SK-N-SH (cell line): Measurements from ENCODE around the gene C8A. TPM values are rescaled to one million over a fixed set of nuclear protein-coding genes. Genes with fewer than 3 reads are reported as not detected.

Source experiments
- CTCF ChIA-PET: fragments of 300-600, 350-600 bp; formaldehyde crosslinking; extraction: SDS; loops from one replicate; lab custom pipeline; 2021; lab: Yijun Ruan, JAX
- POLR2A ChIA-PET: fragments of 350-600 bp; sonication (Branson Sonifier 250); formaldehyde crosslinking; extraction: SDS; loops from one replicate; lab custom pipeline; 2020; ENCODE audit warnings: antibody characterized with exemption, inconsistent platforms; lab: Yijun Ruan, JAX
- DNase-seq: peaks from one replicate; pipeline ENCODE4 v3.0.0; 2012
- H2AFZ ChIP-seq: fragments of 200-600 bp; sonication (generic); 2 replicates; pipeline ENCODE4 v1.8.1; 2016; ENCODE audit warnings: antibody characterized with exemption, mild to moderate bottlenecking, low read depth
- H3F3A ChIP-seq: fragments of 200-600 bp; sonication (generic); replicated peaks from 2 replicates; pipeline ENCODE3; 2016; ENCODE audit warnings: antibody characterized with exemption, mild to moderate bottlenecking; ENCODE audit not compliant: insufficient read depth
- H3K27ac ChIP-seq, 2 experiments: fragments of 200-500 bp in 1 of 2; fragments of 200-600 bp in 1 of 2; sonication (Bioruptor generic) in 1 of 2; sonication (generic), shearing (Covaris generic) in 1 of 2; 2 replicates each; pipeline versions ENCODE4 v1.5.1 to v1.6.1; 2014 to 2016; ENCODE audit warnings: low read depth in 2 of 2, inconsistent platforms in 1 of 2, low read length in 1 of 2, mild to moderate bottlenecking in 1 of 2, mixed read lengths in 1 of 2
- H3K27me3 ChIP-seq: fragments of 200-600 bp; sonication (generic), shearing (Covaris generic); 2 replicates; pipeline ENCODE4 v1.6.1; 2016; ENCODE audit warnings: mixed run types; ENCODE audit not compliant: insufficient read depth
- H3K36me3 ChIP-seq, 2 experiments: fragments of 200-500 bp in 1 of 2; fragments of 200-600 bp in 1 of 2; sonication (Bioruptor generic) in 1 of 2; sonication (generic) in 1 of 2; replicated peaks in 1 of 2; 2 replicates each; pipeline versions ENCODE3 to v1.5.1; 2014 to 2016; ENCODE audit warnings: low read length in 1 of 2, mild to moderate bottlenecking in 1 of 2; ENCODE audit not compliant: insufficient read depth in 2 of 2, control insufficient read depth in 1 of 2
- H3K4me1 ChIP-seq, 2 experiments: fragments of 200-500 bp in 1 of 2; fragments of 200-600 bp in 1 of 2; sonication (Bioruptor generic) in 1 of 2; sonication (generic), shearing (Covaris generic) in 1 of 2; 2 replicates each; pipeline versions ENCODE4 v1.5.1 to v1.6.1; 2014 to 2016; ENCODE audit warnings: low read depth in 1 of 2, low read length in 1 of 2, mixed run types in 1 of 2; ENCODE audit not compliant: insufficient read depth in 2 of 2, control insufficient read depth in 1 of 2
- H3K4me2 ChIP-seq: fragments of 200-600 bp; sonication (generic), shearing (Covaris generic); 2 replicates; pipeline ENCODE4 v1.6.1; 2017; ENCODE audit warnings: mixed run types
- H3K4me3 ChIP-seq, 2 experiments: fragments of 200-500 bp in 1 of 2; fragments of 200-600 bp in 1 of 2; sonication (Bioruptor generic) in 1 of 2; sonication (generic), shearing (Covaris generic) in 1 of 2; 2 replicates each; pipeline versions ENCODE4 v1.5.1 to v1.8.1; 2014 to 2016; ENCODE audit warnings: low read depth in 2 of 2, inconsistent platforms in 1 of 2, low read length in 1 of 2, mild to moderate bottlenecking in 1 of 2, mixed read lengths in 1 of 2, moderate library complexity in 1 of 2
- H3K79me2 ChIP-seq: fragments of 200-600 bp; sonication (generic); 2 replicates; pipeline ENCODE4 v1.8.1; 2017; ENCODE audit warnings: mild to moderate bottlenecking; ENCODE audit not compliant: insufficient read depth
- H3K9ac ChIP-seq: fragments of 200-600 bp; sonication (generic); 2 replicates; pipeline ENCODE4 v1.6.1; 2017; ENCODE audit warnings: mixed run types
- H3K9me2 ChIP-seq: fragments of 200-600 bp; sonication (generic); 2 replicates; pipeline ENCODE4 v1.6.1; 2017; ENCODE audit warnings: mixed run types
- H3K9me3 ChIP-seq: fragments of 200-600 bp; sonication (generic); 2 replicates; pipeline ENCODE4 v1.6.1; 2017; ENCODE audit warnings: mixed run types, mild to moderate bottlenecking, moderate library complexity
- H4K20me1 ChIP-seq: fragments of 200-600 bp; sonication (generic); 2 replicates; pipeline ENCODE4 v1.6.1; 2017; ENCODE audit warnings: mild to moderate bottlenecking, mixed run types; ENCODE audit not compliant: insufficient read depth
- ELF1 ChIP-seq: IDR thresholded peaks from 2 replicates; pipeline ENCODE4 v1.4.0; 2012
- EZH2phosphoT487 ChIP-seq: fragments of 200-600 bp; sonication (generic); IDR thresholded peaks from 2 replicates; pipeline ENCODE4 v1.6.1; 2017; ENCODE audit warnings: low read depth, mixed run types, mild to moderate bottlenecking, antibody characterized with exemption, moderate library complexity, borderline replicate concordance
- FOXJ3 ChIP-seq: sonication (generic); formaldehyde crosslinking; IDR thresholded peaks from 2 replicates; pipeline ENCODE4 v1.5.1; 2020; ENCODE audit warnings: mild to moderate bottlenecking, missing genetic modification reagents
- GABPA ChIP-seq: IDR thresholded peaks from 2 replicates; pipeline ENCODE4 v1.4.0; 2012; ENCODE audit warnings: low read depth, mild to moderate bottlenecking
- GATA2 ChIP-seq: sonication (generic); formaldehyde crosslinking; IDR thresholded peaks from 2 replicates; pipeline ENCODE4 v1.5.0; 2020; ENCODE audit warnings: mild to moderate bottlenecking, missing genetic modification reagents
- JUND ChIP-seq: IDR thresholded peaks from 2 replicates; pipeline ENCODE4 v1.4.0; 2012
- MXI1 ChIP-seq: IDR thresholded peaks from 2 replicates; pipeline ENCODE4 v1.6.1; 2012; ENCODE audit warnings: mild to moderate bottlenecking, low read depth, low read length, improper control_type of control experiment
- RXRA ChIP-seq: IDR thresholded peaks from 2 replicates; pipeline ENCODE4 v1.4.0; 2012; ENCODE audit warnings: low read depth, mild to moderate bottlenecking, borderline replicate concordance
- SIN3A ChIP-seq: IDR thresholded peaks from 2 replicates; pipeline ENCODE4 v1.6.1; 2012; ENCODE audit warnings: low read depth, mild to moderate bottlenecking, low read length, moderate library complexity, borderline replicate concordance
- YY1 ChIP-seq: IDR thresholded peaks from 2 replicates; pipeline ENCODE4 v1.4.0; 2012; ENCODE audit warnings: low read depth, mild to moderate bottlenecking
- WGBS: methylation state at CpG from one replicate; pipeline ENCODE4 v1.1.6; 2017; ENCODE audit warnings: low lambda C conversion rate; 5-methylcytosine and 5-hydroxymethylcytosine counted together
- polyA plus RNA-seq, 3 experiments: library from polyadenylated mRNA; depleted of rRNA; stranded (reverse); fragments of >200 nt; gene quantifications; 2 replicates each; pipeline ENCODE4 v1.2.3, GENCODE V29; 2012
- TF ChIP-seq, protein P1 (sequence below): fragments of 150-350 bp; IDR thresholded peaks from 2 replicates; pipeline ENCODE4 v1.6.1; 2016; ENCODE audit warnings: mild to moderate bottlenecking, low read depth, low read length
- TF ChIP-seq, protein P2 (sequence below): IDR thresholded peaks from 2 replicates; pipeline ENCODE4 v1.4.0; 2012; ENCODE audit warnings: low read depth, borderline replicate concordance

The C8A gene
- polyA plus RNA-seq, 1 of the 3 experiments (the other 2 are of a cell fraction) = not detected

DNA sequence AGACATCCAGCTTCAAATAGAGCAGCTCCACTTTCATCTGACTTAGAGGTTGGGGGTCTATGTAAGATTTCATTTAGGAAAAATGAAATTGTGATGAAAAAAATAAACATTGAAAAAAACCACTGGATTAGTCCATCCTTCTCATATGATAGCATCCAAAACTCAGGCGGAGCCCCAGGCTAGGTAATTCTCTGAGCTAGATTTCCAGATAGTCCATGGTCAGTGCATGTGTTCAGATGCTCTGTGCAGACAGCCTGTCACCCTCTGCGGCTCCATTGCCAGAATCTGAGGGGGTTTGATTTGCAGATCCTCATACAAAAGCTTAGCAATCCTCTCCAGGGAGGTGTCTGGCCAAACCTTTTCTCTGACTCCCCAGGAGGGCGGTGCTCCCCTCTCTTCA, 62.0 kb downstream of the C8A start:
- H2AFZ ChIP-seq = no peak overlapping the region
- H3F3A ChIP-seq = no peaks in the 10 kb centered on the region
- CTCF ChIA-PET = interaction anchor here (0.9 to 1.4 kb wide), 2 partner anchors 45 to 96 kb away, joined by 3 read pairs; no protein-coding TSS in a partner anchor
- peaks cover 0 to 16% of the 10 kb centered on the region in 2 experiments; a peak in 2 of 4 replicates for H3K4me1 ChIP-seq
- no peaks in the 10 kb centered on the region for H4K20me1 ChIP-seq
- no peak overlapping the region for H3K9ac ChIP-seq
- H3K27me3 ChIP-seq = no peaks in the 10 kb centered on the region
- H3K36me3 ChIP-seq = no peaks in the 10 kb centered on the region
- no peak for TF ChIP-seq EZH2phosphoT487
- TF ChIP-seq GATA2 (CRISPR knock-in tag) = peak; percentile 25; the same call in 1 of the 2 replicates
- TF ChIP-seq, all 33 proteins: peak for 1
- no peak overlapping the region for H3K4me2 ChIP-seq
- no peak overlapping the region for H3K4me3 ChIP-seq
- H3K27ac ChIP-seq = no peak overlapping the region
- 54% methylated on average over 3 of the region's 3 CpGs for WGBS
- POLR2A ChIA-PET = no interaction called here
- H3K9me3 ChIP-seq = no peaks in the 10 kb centered on the region
- no peaks in the 10 kb centered on the region for H3K79me2 ChIP-seq
- H3K9me2 ChIP-seq = no peaks in the 10 kb centered on the region
- peak; percentile 51 for DNase-seq

DNA sequence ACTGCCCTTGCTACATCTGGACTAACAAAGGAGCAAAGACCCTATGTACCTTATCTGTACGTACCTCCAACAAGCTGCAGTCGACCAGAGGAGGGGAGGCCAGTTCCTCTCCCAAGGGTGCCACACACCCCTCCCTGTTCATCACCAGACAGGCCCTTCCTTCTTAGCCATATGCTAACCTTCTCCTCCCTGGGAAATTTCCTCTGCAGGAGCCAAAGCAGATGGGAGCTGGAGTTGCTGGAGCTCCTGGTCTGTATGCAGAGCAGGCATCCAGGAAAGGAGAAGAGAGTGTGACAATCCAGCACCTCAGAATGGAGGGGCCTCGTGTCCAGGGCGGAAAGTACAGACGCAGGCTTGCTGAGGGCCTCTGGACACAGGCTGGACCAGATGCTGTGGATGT, 62.8 kb downstream of the C8A start:
- no peaks in the 10 kb centered on the region for H3F3A ChIP-seq
- no peak for DNase-seq
- no peak overlapping the region for H3K9ac ChIP-seq
- H2AFZ ChIP-seq = no peak overlapping the region
- H3K4me1 ChIP-seq = peaks cover 0 to 16% of the 10 kb centered on the region in 2 experiments; a peak in 2 of 4 replicates
- H3K9me2 ChIP-seq = no peaks in the 10 kb centered on the region
- POLR2A ChIA-PET = no interaction called here
- WGBS = no CpG with 5 or more reads among the region's 5 CpGs
- no peak overlapping the region for H3K27ac ChIP-seq
- H3K36me3 ChIP-seq = no peaks in the 10 kb centered on the region
- H3K79me2 ChIP-seq = no peaks in the 10 kb centered on the region
- H3K27me3 ChIP-seq = no peaks in the 10 kb centered on the region
- H3K4me2 ChIP-seq = no peak overlapping the region
- no peak for TF ChIP-seq YY1
- TF ChIP-seq ELF1 = no peak
- no peak for TF ChIP-seq JUND
- TF ChIP-seq, protein P1, sequence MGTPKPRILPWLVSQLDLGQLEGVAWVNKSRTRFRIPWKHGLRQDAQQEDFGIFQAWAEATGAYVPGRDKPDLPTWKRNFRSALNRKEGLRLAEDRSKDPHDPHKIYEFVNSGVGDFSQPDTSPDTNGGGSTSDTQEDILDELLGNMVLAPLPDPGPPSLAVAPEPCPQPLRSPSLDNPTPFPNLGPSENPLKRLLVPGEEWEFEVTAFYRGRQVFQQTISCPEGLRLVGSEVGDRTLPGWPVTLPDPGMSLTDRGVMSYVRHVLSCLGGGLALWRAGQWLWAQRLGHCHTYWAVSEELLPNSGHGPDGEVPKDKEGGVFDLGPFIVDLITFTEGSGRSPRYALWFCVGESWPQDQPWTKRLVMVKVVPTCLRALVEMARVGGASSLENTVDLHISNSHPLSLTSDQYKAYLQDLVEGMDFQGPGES = no peak
- no peak for TF ChIP-seq GABPA
- TF ChIP-seq, protein P2, sequence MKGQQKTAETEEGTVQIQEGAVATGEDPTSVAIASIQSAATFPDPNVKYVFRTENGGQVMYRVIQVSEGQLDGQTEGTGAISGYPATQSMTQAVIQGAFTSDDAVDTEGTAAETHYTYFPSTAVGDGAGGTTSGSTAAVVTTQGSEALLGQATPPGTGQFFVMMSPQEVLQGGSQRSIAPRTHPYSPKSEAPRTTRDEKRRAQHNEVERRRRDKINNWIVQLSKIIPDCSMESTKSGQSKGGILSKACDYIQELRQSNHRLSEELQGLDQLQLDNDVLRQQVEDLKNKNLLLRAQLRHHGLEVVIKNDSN = no peak
- TF ChIP-seq MXI1 = no peak
- no peak for TF ChIP-seq RXRA
- TF ChIP-seq FOXJ3 (CRISPR knock-in tag) = no peak
- TF ChIP-seq SIN3A = no peak
- TF ChIP-seq, all 33 proteins: peak for 0
- Histone ChIP-seq H3K4me3 (no peak overlapping the region), H4K20me1 (no peaks in the 10 kb centered on the region), H3K9me3 (no peaks in the 10 kb centered on the region)
- CTCF ChIA-PET = interaction anchor here (1.4 kb wide), 1 partner anchor 96 kb away, joined by 3 read pairs; no protein-coding TSS in a partner anchor
